ENCODE results near the gene PRLH.

Gene PRLH

DNA sequence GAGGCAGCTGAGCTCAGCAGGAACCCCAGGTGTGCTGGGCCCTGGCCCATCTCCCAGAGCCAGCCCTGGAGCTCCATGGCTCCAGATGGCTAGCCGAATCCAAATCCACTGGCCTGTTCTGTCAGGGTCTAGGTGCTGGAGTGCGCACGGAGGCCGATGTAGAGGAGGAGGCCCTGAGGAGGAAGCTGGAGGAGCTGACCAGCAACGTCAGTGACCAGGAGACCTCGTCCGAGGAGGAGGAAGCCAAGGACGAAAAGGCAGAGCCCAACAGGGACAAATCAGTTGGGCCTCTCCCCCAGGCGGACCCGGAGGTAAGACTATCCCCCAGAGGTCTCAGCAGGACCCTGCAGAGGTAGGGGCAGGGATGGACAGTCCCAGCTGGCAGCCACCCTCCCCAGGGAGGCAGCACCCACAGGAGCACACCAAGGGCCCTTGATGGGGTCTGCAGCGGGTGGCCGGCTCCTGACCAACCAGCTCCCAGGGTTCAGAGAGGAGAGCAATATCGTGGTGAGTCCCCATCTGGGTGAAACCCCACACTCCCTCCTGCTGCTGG, 26.1 kb upstream of the PRLH start:
- no peak for DNase-seq

DNA sequence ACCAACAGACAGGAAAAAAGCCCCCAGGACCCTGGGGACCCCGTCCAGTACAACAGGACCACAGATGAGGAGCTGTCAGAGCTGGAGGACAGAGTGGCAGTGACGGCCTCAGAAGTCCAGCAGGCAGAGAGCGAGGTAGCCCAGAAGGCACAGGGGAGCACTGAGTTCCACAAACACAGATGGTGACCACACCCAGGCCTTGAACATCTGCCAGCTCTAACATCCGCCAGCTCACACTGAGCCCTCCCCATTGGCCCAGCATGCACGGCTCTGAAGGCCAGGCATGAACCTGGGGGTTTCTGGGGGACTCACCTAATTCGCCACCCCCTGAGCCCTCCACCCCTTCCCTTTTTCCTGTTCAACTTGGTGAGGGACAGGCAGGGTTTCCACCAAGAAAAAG, 25.6 kb upstream of the PRLH start:
- no peak for DNase-seq

DNA sequence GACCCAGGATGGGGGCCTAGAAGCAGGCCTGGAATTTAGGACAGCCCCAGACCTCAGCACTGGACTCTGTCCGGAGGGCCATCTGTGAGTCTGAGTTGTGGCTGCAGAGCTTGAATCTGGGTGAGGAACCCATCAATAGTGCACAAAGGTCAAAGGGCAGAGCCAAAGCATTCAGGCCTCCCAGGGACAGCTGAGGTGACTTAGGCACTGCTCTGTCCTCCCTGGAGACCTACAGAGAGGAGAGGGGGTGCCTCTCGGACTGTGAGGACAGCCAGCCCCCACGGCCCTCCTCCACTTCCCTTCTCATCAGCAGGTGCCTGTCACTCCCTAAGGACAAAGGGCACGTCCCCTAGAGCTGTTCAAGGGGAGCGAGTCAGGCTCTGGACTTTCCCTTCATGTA, 25.1 kb upstream of the PRLH start:
- DNase-seq: no peak

DNA sequence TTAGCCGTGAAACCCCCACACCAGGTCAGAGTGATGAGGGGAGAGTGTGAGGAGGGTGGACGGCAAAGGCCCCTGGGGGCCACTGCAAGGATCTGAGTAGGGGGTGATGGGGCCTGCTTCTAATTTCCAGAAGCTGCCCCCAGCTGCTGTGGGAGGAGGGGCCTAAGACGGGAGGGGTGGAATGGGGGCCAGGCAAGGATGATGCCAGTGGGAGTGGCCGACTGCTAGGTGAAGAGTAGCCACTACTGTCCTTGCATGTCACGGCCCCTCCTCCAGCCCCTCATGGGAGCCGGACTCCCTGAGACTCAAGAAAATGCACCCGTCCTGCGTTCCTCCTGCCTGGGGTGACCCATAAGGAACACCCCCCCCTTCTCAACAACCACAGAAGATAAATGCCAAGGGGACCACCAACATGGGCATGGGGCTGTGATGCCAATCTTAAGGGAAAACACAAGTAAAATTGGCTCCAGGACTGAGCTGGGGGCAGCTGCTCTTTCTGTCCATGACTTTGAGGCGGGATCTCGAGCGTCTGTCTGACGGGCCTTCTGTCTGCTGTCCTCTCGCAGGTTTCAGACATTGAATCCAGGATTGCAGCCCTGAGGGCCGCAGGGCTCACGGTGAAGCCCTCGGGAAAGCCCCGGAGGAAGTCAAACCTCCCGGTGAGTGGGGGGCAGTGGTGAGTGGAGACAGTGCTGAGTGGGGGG, 24.2 kb upstream of the PRLH start:
- DNase-seq: no peak

DNA sequence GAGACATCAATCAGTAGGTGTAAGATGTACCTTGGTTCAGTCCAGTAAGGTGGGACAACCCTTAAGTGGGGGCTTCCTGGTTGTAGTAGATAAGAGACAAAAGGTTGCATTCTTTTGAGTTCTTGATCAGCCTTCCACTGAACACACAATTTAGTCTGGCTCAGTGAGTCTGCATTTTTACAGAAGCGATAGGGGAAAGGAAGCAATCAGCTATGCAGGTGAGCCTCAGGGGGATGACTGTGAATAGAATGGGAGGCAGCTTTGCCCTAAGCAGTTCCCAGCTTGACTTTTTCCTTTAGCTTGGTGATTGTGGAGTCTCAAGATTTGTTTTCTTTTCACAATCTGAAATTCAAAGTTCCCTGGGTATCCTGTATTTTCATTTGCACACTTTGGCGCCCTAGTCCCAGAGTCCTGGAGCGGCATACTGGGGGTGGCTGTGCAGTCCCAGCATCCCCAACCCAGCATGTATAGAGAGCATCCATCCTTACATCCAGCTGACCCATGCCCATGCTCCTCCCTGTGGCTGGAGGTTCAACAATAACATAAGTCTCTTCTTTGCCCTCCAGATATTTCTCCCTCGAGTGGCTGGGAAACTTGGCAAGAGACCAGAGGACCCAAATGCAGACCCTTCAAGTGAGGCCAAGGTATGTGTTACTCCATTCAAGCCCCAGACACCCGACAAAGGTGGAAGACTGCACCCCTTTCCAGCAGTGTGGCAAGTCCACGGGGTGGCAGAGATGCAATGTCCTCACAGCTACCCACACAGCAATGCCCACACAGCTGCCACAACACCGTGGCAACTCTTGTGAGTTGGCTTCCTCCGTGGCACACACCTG, 20.1 kb upstream of the PRLH start:
- no peak for DNase-seq

DNA sequence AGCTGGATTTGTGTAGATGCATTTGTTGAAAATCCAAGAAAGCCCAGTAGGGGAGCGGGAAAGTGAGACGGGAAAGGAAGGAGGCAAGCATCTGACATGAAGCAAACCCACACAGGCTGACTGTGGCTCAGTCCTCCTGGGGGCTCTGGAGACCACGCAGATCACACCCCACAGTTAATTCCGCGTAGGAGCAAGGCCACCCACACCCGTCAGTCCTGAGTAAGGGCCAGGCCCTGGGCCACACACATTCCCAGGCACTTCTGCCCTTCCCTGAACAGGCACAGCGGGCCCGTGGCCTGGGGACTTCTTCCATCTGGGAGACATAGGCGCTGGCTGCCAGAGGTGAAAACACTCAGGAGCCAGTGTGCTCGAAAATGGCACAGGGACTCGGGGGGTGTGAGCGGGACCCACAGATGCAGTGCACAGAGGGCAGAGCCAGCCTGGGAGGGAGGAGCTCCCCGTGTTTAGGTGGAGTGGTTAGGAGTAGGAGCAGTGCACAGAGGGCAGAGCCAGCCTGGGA, 19.4 kb upstream of the PRLH start:
- no peak for DNase-seq

DNA sequence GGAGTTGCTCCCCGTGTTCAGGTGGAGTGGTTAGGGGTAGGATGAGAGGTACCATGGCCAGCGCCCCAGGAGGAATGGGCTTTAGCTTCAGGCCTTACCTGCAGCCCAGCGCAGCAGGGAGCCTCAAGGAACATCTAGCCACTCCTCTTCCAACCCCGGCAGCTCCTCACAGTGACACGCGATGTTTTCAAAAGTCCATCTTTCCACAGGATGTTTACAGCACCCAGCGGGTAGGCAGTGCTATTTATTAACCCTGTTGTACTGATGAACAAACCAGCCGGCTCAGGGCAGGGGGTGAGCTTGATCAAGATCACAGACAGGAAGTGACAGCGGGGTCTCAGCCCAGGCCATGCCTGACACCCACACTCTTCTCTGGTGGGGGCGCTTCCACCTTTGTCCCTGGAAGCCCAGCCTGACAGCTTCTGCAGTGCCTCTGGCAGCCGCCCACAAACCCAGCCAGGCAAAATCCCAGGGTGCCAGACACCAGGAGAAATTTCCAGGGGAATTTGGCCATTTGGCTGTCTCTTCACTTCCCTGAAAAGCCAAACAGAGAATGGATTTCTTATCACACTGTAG, 18.4 kb upstream of the PRLH start:
- no peak for DNase-seq

DNA sequence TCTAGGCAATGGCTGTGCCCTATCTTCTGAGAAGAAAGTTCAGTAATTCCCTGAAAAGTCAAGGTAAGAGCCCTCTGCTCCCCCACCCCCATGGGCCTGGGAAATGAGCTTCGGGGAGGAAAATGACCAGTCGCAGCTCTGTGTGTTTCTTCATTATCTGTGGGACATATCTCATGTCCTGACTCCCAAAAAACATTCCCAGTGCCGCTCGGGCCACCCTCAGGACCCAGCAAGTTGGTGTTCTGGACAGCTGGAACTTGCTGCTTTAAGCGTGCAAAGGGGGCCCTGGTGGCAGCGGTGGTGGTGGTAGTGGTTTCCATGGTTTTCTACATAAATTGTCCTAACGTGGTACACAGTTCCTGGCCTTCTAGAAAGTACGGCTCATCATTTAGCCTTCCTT, 17.2 kb upstream of the PRLH start:
- DNase-seq: no peak

DNA sequence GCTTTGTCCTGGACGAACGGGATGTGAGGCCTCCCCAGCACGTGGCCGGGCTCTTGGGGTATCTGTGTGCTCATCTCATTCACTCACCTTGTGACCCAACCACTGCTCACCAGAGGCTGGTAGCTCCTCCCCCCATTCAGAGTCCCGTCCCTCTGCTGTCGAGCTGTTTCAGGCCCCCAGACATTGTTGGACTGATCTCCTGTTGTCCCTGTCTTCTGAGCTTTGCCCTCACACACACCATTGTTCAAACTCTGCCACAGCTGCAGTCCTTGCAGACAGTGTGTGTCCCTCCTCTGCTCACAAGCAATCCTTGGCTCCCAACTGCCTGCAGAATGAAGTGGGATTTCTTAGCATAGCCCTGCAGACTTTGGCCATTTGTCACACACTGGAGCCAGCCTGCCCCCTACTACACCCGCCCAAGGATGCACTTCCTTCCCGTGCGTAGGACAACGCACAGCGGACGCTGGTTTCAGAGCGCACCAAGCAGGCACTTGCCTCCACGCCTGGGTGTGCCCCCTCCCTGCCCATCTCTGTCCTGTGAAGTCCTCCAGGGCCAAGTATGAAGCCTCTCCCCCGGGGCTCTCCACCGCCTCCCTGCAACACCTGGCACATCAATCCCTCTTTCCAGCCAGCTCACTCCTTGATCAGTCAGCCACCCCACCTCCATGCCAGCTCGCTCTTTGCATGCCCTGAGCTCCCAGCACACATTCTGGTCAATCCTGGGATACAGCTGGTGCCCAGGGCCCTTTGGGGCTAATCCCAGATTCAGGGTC, 16.5 kb upstream of the PRLH start:
- DNase-seq: no peak

DNA sequence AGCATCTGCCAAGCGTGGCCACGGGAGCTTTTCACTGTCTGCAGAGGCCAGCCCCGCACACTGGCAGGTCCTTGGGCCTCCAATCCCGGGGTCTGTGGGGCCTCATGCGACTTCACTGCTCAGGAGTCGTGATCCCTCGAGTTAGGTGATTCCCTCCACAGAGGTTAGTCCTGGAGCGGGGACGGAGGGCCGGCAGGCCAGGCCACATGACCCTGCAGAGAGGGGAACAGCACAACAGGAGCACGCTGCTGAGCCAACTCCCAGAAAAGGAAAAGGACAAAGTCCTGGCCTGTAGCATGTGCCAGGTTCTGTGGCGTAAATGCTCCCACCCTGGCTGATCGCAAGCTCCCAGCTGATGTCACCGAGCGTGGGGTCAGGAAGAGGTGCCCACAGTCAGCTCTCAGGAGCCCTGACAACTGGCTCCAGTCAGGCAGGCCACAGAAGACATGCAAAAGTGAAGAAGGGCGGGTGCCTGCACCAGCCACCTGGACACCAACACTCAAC, 15.3 kb upstream of the PRLH start:
- DNase-seq: no peak

DNA sequence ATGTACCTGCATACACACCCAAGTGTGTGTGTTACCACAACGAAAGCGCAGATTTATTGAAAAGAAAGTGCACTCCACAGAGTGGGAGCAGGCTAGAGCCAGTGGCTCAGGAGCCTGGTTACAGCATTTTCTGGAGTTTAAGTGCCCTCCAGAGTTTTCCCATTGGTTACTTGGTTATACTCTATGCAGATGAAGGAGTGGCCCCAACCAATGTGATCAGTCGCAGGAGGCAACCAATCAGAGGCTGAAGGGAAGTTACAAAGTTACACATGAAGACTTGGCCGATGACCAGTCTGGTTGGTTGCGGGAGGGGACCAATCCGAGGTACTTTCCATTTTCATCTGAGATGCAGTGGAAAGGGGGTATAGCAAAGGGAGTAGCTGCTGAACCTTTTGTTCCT, 13.5 kb upstream of the PRLH start:
- no peak for DNase-seq

DNA sequence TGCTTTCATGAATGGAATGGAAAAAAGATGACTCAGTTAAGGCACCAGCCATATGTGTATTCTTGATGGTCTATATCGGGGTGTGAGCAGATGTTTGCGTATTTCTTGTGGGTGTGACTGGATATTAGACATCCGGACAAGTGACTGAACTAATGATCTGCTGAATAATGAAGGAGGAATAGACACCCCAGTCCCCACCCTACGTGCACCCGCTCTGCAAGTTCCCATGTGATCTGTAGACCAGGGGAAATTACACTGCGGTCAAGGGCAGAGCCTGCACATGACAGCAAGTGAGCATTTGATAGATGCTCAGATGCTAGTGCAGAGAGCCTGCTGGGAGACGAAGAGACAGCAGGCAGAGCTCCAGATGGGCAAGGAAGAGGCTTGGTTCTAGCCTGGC, 12.4 kb upstream of the PRLH start:
- DNase-seq: no peak

DNA sequence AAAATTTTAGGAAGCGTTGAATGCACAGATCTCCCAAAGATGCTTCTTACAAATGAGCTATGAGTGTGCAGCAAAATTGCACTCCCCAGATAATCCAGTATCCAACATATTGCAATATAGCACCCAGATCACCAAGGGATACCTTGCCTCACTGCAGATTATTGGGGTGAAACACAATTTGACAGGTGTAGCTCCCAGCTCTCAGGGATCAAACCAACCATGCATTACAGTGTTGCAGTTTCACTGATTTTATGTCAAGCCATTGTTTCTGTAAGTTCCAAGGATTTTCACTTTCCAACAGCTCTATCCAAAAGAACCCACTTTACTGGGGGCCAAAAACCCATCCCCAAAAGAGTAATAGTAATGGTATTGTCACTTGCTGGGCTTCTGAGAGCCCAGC, 10.8 kb upstream of the PRLH start:
- DNase-seq: no peak

DNA sequence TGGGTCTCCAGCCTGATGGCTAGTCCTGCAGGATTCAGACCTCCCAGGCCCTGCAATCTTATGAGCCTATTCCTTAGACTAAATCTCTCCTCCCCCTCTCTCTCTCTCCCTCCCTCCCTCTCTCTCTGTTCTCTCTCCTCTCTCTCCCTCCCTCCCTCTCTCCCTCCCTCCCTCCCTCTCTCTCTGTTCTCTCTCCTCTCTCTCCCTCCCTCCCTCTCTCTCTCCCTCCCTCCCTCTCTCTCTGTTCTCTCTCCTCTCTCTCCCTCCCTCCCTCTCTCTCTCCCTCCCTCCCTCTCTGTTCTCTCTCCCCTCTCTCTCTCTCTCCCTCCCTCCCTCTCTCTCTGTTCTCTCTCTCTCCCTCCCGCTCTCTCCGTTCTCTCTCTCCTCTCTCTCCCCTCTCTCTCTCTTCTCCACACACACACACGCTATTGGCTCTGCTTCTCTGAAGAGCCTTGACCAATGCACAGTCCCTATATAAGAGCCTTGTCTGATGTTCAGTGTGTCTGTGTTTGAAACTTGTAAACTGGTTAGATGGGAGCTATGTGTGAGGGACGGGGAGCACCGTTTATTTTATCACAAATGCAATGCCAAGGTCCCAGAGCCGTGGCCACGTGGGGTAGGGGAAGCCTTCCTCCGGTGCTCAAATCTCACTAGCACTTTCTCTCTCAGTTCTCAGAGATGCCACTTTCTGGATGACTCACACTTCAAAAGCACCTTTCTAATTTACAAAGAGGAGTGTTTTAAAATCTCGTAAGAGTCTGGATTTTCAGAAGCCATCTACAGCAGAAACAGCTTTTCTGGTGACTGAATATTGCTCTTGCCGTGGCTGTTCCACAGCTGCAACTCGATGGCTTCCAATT, 9.4 kb upstream of the PRLH start:
- no peak for DNase-seq

DNA sequence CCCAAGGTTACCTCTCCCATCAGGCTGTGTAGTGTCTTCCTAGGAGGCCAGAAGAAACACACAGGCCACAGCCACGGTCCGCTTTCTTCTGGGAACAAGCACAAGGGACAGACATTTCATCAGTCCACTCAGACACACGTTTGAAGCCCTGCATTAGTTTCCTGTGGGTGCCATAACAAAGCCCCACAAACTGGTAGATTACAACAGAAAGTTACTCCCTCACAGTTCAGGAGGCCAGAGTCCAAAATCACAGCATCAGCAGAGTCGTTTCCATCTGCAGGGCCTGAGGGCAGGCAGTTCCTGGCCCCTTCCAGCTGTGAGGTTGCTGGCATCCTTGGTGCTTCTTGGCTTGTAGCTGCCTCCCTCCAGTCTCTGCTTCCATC, 8.8 kb upstream of the PRLH start:
- no peak for DNase-seq

DNA sequence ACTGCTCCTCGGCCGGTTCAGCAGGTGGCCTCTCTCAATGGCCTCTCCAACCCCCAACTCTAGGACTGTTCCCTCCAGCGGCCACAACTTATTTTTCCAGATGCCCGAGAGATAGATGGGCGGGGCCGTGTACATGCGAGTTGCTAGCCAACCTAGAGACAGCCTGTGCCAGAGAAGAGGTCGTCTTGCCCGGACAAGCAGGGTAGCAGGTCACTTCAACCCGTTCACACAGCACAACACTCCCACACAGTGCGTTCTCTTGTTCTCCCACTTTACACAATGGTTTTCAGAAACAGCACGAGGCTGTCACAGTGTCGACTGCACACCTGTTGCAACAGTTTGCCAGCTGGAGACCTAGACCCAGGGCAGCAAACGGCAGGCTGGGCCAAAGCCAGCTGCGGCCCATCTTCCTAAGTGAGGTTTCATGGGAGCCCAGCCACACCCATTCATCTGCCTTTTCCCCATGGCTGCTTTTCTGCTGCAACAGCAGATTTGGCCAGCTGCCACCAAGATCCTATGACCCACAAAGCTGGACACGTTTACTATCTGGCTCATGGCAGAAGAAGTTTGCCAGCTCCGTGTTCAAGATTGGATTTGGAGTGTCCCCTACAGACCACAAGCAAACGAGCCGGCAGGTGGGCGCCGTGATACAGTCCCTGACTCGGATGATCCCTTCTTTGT, 7.3 kb upstream of the PRLH start:
- DNase-seq: no peak

DNA sequence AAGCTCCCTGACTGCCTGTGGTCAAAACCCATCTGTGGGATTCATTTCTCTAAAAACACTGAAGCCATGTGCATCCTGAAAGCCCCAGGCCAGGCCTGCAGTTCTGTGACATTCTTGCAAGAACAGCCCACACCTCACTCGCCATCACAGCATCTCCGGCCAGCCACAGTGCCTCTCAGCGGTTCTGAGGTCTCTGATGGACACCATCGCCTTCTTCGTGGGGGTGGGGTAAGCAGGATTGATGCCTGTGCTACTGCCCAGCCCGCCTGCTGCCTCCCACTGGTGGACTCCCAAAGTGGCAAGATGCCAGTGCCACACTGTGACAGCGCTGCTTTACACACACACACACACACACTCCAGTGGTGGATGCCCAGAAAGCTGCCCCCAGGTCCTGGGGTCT, 5.2 kb upstream of the PRLH start:
- no peak for DNase-seq

DNA sequence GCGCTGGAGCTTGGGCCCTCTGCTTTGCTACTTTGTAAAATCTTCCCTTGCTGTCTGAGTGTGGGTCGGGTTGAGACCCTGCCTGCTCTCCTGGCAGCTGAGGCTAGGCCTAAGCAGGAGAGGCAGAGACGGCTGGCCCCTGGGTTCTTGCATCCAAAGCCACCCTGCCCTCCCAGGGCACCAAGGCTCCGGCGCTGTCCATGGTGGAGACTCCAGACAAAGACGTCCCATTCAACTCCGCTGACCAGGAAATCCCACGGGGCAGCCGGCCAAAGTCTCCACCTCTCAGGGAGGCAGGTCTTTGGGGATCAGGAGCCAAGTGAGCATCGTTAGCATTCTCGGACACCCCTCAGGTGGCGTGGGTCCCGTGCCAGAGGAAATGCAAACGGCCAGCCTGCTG, 2.6 kb upstream of the PRLH start:
- DNase-seq: no peak

DNA sequence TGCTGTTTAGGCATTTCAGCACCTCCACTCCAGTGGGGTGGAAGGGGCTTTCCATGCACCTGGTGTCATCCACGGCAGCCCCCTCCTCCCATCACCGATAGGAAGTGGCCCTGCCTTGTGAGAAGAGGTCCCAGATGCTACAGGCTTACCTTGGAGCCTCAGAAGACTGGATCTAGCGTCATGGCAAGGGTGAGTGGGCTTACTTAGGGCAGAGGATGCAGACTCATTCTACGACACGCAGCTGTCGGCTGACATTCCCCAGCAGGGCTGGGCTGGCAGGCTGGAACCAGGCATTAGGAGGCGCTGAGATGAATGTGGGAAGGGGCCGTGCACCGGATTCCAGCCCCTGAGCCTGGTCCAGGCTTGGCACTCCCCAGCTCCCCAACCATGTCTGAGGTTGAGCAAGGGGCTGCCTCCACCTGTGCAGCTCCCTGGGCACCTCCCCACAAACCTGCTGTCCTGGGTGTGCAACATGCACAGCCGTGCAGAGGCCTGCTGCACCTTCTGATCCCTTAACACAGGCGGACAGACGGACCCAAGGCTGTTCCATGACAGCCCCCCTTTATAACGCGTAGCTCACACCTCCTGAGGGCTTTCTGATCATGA, 1.7 kb upstream of the PRLH start:
- no peak for DNase-seq

DNA sequence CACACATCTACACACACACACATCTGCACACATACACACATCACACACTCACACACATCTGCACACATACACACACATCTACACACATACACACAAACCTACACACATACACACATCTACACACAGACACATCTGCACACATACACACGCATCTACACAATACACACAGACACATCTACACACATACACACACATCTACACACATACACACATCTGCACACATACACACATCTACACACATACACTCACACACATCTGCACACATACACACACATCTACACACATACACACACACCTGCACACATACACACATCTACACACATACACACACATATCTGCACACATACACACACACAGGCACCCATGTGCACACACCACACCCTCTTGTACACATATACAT, 400 bp upstream of the PRLH start:
- DNase-seq: no peak

All from NCI-H1436 (cell line).